ENCODE data around the gene LCA5L. TPM values are rescaled to one million over a fixed set of nuclear protein-coding genes. Genes with fewer than 3 reads are reported as not detected.

The LCA5L gene
- total RNA-seq, 1 experiment from 2014 or later = 0.46 TPM

DNA sequence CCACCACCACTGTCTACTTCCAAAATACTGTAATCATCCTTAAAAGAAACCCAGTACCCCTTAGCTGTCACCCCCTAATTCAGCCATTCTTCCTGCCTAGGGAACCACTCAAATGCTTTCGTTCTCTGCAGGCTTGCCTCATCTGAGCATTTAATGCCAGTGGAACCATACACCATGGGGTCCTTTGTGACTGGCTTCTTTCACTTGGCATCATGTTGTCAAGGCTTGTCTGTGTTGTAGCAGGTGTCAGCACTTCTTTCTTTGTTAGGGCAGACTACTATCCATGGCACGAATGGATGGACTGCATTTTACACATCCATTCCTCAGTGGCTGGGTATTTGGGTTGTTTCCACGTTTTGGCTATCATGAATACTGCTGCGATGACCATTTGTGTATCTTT lies 34.7 kb upstream of the LCA5L start:
- no peak overlapping the region for H3K56ac ChIP-seq (ENCODE audit: insufficient read length, low read depth, low read length)
- no peak overlapping the region for H3K4me3 Mint-ChIP-seq
- H2BK20ac ChIP-seq (ENCODE audit: low read depth, low read length, poor library complexity, severe bottlenecking) = no peak overlapping the region
- H3K14ac ChIP-seq (ENCODE audit: insufficient read depth, low read length) = no peak overlapping the region
- no peaks in the 10 kb centered on the region for H3K4me1 ChIP-seq (ENCODE audit: insufficient read depth, low read length)
- H4K5ac ChIP-seq (ENCODE audit: insufficient read length, low read depth, low read length) = no peak overlapping the region
- TF ChIP-seq, protein P1, sequence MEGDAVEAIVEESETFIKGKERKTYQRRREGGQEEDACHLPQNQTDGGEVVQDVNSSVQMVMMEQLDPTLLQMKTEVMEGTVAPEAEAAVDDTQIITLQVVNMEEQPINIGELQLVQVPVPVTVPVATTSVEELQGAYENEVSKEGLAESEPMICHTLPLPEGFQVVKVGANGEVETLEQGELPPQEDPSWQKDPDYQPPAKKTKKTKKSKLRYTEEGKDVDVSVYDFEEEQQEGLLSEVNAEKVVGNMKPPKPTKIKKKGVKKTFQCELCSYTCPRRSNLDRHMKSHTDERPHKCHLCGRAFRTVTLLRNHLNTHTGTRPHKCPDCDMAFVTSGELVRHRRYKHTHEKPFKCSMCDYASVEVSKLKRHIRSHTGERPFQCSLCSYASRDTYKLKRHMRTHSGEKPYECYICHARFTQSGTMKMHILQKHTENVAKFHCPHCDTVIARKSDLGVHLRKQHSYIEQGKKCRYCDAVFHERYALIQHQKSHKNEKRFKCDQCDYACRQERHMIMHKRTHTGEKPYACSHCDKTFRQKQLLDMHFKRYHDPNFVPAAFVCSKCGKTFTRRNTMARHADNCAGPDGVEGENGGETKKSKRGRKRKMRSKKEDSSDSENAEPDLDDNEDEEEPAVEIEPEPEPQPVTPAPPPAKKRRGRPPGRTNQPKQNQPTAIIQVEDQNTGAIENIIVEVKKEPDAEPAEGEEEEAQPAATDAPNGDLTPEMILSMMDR (conservative IDR thresholded peaks at IDR 0.05) = no peak
- no peaks in the 10 kb centered on the region for H3K27me3 Mint-ChIP-seq (ENCODE audit: low read depth)
- no peak overlapping the region for H2AK5ac ChIP-seq (ENCODE audit: insufficient read length, low read length)
- peaks cover 0 to 5% (median 2%) of the 10 kb centered on the region in 3 experiments; a peak in 3 of 7 replicates for H3K36me3 Mint-ChIP-seq (ENCODE audit: insufficient read depth in 1 of 3, low read depth in 3 of 3)
- no peak overlapping the region for H3K4me2 ChIP-seq (ENCODE audit: insufficient read depth, insufficient read length, low read length)
- H2BK120ac ChIP-seq (ENCODE audit: low read depth, low read length, poor library complexity, severe bottlenecking) = no peak overlapping the region
- H4K8ac ChIP-seq (replicated peaks; ENCODE audit: insufficient read length, low read depth, low read length) = no peak overlapping the region
- H4K20me1 ChIP-seq (ENCODE audit: control insufficient read depth, insufficient read depth, insufficient read length) = no peaks in the 10 kb centered on the region
- WGBS (ENCODE audit: extremely low coverage, insufficient read length, low lambda C conversion rate) = no CpG with 5 or more reads among the region's 4 CpGs
- no peak overlapping the region for H3K23ac ChIP-seq (ENCODE audit: insufficient read length, low read depth, low read length)
- H2BK12ac ChIP-seq (ENCODE audit: insufficient read length, low read depth, low read length) = no peak overlapping the region
- no peaks in the 10 kb centered on the region for H3K27me3 ChIP-seq (ENCODE audit: insufficient read depth, low read length)
- DNase-seq = no peak
- peaks cover 10 to 15% of the 10 kb centered on the region in 2 experiments for H3K4me1 Mint-ChIP-seq
- H3K9me3 Mint-ChIP-seq = no peaks in the 10 kb centered on the region
- no peak overlapping the region for H2BK5ac ChIP-seq (ENCODE audit: insufficient read length, low read length)
- H3T11ph ChIP-seq (ENCODE audit: low read length) = no peak overlapping the region
- H3K18ac ChIP-seq (ENCODE audit: insufficient read length, low read depth, low read length) = no peak overlapping the region
- H3K4ac ChIP-seq (ENCODE audit: low read depth, low read length) = no peak overlapping the region
- no peak overlapping the region for H2AFZ ChIP-seq (ENCODE audit: low read length)
- H4K91ac ChIP-seq (ENCODE audit: insufficient read length, low read depth, low read length) = no peak overlapping the region
- H3K9ac ChIP-seq (ENCODE audit: extremely low read depth, insufficient read length, low read length) = no peak overlapping the region
- H3K79me2 ChIP-seq (ENCODE audit: insufficient read depth, low read length) = no peaks in the 10 kb centered on the region
- no peak overlapping the region for H2BK15ac ChIP-seq (ENCODE audit: low read depth, low read length)
- no peaks in the 10 kb centered on the region for H3K9me3 ChIP-seq (ENCODE audit: control insufficient read depth, low read depth, low read length)
- no peak overlapping the region for H3K27ac Mint-ChIP-seq
- no peak overlapping the region for H3K27ac ChIP-seq (ENCODE audit: insufficient read length, low read depth, low read length)
- H3K79me1 ChIP-seq (ENCODE audit: insufficient read depth, low read depth, low read length, poor library complexity, severe bottlenecking) = no peaks in the 10 kb centered on the region
- H3K23me2 ChIP-seq (ENCODE audit: insufficient read length, low read depth, low read length, poor library complexity, severe bottlenecking) = no peaks in the 10 kb centered on the region

Measured in H9 (cell line).